ENCODE measurements around the gene FBXO34.

FBXO34 gene

DNA sequence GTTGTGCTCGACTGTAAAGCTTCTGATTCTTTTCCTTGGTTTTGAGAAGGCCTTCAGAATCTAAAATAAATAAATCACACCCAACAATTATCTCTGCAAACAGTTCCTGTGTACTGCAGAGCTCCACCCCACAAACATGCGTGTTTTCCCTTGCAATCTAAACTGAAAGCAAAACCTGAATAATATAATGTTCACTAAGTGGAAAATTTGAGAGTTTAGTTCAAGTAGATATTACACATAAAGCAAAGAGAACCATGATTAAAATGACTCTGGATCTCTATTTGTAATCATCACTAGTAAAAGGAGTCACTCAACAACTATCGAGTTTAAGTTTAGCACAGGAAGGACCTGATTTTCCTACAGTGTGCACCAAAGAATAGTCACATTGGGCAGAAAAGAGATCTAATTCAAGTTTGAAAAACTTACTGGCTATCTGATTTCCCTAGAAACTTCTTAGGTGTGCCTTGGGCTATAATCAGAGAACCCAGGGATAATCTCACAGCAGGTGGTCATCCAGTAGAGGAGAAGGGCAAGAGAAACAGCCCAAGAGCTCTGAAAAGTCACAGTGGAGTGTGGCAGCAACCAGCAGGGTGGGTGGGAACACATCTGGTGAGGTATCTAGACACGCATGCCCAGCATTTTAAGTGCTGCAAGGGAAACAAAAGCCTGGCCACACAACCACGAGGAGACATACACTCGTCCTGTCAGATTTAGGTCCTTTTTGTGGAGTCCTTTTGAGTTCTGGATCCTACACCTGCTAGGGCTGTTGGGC is 115.0 kb downstream of the FBXO34 start:
- DNase-seq, result no peak

DNA sequence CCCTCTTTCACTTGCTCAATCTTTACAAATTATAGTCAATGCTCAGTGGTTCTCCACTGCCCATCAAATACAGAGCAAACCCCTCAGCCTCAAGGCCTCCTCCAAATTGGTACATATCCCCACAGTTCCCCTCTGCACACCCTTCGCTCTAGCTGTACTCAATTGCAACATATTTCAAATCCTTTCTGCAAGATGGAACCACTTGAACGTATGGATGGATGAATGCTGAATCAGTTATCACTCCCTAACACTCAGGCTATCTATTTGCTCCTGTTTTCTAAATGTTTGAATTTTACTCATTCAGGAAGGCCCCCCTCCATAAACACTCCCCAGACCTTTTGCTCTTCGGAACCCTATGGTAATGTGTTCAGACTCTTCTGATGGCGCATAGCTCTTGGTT is 115.9 kb downstream of the FBXO34 start:
- no peak for DNase-seq

DNA sequence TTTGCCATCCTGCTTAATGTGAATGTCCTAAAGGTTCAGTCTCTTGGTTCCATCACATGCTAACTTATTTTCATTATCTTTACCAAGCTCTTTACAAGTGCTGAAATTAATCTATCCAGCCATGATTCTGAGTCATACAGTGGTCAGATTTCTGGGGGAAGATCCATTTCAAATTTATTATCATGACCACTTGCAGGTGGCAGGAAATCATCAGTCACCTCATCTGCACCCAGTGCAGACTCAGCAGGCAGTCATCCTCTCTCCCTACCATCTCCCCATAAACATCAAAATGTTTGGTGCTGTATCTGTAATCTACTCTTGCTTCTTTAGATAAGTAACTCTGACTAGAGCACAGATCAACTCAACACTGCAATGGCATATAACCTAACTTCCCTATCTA is 116.9 kb downstream of the FBXO34 start:
- no peak for DNase-seq

DNA sequence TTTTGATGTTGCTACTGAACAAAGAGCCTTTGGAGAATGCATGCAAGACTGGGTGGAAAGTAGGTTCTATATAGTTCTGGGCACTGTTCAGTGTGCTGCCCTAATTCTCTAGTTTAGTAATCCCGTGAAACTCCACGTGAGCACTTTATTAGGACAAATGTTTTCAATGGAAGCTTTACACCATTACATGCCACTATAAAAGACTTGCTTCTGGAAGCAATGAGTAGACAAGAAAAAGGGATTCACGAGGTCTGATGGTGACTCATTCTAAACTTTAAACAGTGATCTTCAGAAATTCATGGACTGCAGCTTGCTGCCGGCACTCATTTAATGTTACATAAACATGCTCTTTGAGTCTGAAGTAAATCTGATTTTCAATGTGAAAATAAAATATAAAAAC is 118.1 kb downstream of the FBXO34 start:
- DNase-seq, result no peak

DNA sequence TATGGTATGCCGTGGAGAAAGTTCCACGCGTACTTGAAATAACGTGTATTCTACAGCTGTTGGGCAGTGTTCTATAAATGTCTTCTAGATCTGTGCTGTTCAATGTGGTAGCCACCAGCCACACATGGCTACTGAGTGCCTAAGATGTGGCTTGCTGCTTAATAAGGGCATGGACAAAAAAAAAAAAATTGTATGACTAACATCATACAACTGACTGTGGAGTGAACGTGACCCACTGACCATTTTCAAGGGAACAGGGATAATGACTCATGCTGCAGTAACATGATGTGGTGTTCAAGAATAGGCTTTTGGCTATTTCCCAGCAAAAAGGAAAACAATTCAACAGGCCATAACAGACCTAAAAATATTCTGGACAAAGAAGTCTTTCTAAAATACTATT is 127.5 kb downstream of the FBXO34 start:
- no peak for DNase-seq

DNA sequence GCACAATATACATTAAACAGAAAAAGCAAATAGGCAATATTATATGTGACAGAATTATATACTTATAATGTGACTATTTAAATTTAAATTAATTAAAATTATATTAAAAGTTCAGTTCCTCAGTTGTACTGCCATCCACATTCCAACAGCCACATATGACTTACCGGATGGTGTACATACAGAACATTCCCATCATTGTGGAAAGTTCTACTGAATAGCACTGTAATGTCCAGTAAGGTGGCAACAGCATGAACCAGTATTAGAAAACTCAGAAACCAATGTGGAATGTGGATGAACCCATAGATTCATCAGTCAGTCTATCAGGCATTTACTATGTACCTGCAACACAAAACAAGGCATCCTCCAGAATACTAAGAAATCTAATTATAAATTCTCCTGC is 128.0 kb downstream of the FBXO34 start:
- no peak for DNase-seq

DNA sequence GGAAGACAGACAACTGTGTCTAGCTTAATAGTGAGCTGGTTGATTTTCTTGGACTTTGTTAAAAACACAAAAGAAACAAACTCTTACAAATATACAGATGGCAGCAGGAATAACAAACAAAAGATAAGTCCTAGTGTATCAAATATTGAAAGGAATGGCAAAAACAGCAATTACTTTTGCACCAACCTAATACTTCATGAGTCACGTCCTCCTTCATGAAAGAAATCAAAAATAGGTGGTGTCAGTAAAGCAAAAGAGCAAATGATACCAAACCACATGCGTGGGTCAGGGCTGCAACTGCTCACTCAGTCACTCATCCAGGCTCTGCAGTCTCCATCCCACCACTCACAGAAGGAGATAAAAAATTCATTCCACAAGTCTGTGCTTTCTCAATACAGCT is 128.6 kb downstream of the FBXO34 start:
- no peak for DNase-seq

DNA sequence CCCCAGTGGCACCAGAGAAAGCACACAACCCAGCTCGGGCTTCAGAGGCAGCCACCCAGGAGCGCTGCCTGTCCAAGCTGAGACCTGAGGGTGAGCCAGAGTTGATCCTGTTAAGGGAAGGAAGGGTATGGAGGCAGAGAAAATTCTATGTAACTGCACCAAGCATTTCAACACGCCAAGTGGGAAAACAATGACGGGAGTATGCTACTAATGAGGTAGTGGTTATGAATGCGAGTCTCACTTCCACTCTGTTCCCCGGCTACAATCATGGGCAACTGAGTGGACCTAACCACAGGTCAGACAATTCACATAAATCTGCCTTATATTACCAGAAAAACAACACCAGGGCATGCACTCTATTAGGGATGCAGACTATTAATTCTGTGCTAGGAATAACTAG is 130.5 kb downstream of the FBXO34 start:
- DNase-seq, result no peak
